MM.1S (cell line): Measurements from ENCODE around the gene FBN3.

Experiments used
- CTCF ChIP-seq: fragments of 300-600 bp; sonication (generic); IDR thresholded peaks from 2 replicates; pipeline ENCODE4 v1.5.1; 2016; ENCODE audit warnings: antibody characterized with exemption, low read length, mixed read lengths
- EZH2 ChIP-seq: fragments of 300-600 bp; sonication (generic); optimal IDR thresholded peaks from 2 replicates; pipeline ENCODE3; 2017; ENCODE audit warnings: low read depth, mild to moderate bottlenecking, antibody characterized with exemption, low read length, mixed read lengths

GRCh38 chr19:8087876-8088275, 61.5 kb downstream of the FBN3 start:
- TF ChIP-seq CTCF: no peak
- TF ChIP-seq EZH2: no peak
